ENCODE data around the gene CAMK2D.

Gene CAMK2D

DNA sequence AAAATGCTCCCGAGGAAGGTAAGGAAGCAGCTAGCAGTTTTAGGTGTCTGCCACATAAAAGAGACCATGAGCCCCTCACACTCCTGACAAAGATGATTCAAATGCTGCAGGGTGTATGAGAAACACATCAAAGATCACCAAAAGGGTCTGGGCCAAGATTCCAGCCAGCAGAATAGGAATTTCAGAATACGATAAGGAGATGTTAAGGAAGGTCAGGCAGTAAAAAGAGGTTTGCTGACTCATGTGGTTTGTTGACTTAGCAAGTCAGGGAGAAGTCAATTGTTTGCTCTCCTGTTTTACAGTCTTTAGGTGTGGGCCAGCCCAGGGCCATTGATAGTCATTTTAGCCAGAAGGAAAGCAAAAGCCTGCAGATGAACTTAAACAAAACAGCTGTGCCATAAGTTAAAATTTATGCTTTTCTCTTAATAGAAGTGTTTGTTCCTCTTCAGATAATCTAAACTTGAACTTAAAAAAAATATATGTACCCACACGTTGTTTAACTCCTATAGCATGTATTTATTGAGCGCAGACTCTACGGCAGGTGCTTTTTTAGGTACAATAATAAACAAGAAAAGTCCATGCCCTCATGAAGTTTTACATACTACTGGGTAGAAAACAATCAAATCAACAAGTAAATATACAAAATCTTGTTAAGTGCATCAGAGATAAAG is 115.6 kb downstream of the CAMK2D start:
- H3K27me3 ChIP-seq (ENCODE audit: control insufficient read depth, insufficient read depth, low read length): no peaks in the 10 kb centered on the region
- H3K9ac ChIP-seq (ENCODE audit: low read depth, low read length): no peak overlapping the region
- peak overlapping the region; percentile 10 for H3K4me2 ChIP-seq (ENCODE audit: low read length)
- H3K4me3 ChIP-seq (ENCODE audit: low read length): no peak overlapping the region
- H3K36me3 ChIP-seq (ENCODE audit: insufficient read depth, low read length): no peaks in the 10 kb centered on the region
- H3K4me1 ChIP-seq (ENCODE audit: control insufficient read depth, insufficient read depth, low read length): peaks cover 16% of the 10 kb centered on the region
- H3K9me3 ChIP-seq (replicated peaks; ENCODE audit: low read length): no peaks in the 10 kb centered on the region

- Histone ChIP-seq H3K4me1 (ENCODE audit: control insufficient read depth, insufficient read depth, low read length) (peaks cover 16% of the 10 kb centered on the region), H3K36me3 (ENCODE audit: insufficient read depth, low read length) (no peaks in the 10 kb centered on the region)
These were observed 116.2 kb downstream of the CAMK2D start for GRCh38 chr4:113645288-113645687.

DNA sequence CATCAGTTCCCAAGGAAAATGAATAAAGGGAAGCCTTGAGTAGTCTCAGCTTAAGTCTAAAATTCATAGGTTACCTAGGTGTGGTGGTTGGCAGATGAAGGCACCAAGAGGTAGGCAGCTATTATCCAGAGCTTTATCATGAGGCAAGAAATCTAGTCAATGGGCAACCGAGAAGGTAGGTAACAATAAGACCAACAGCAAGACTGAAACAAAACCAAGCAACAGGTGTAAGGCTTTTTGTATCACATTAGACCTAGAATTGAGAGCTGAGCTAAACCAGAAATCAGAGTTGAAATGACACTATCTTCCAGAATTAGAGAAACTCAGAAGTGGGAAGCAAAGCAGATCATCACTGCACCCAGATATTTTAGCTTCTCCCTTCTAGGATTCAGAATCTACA is 117.1 kb downstream of the CAMK2D start:
- no peaks in the 10 kb centered on the region for H3K27me3 ChIP-seq (ENCODE audit: control insufficient read depth, insufficient read depth, low read length)
- H3K9ac ChIP-seq (ENCODE audit: low read depth, low read length): no peak overlapping the region
- H3K4me2 ChIP-seq (ENCODE audit: low read length): no peak overlapping the region
- no peak overlapping the region for H3K4me3 ChIP-seq (ENCODE audit: low read length)
- peaks cover 16% of the 10 kb centered on the region for H3K4me1 ChIP-seq (ENCODE audit: control insufficient read depth, insufficient read depth, low read length)
- H3K9me3 ChIP-seq (replicated peaks; ENCODE audit: low read length): no peaks in the 10 kb centered on the region
- no peaks in the 10 kb centered on the region for H3K36me3 ChIP-seq (ENCODE audit: insufficient read depth, low read length)

More at GRCh38 chr4:113645288-113645687, 116.2 kb downstream of the CAMK2D start:
- Histone ChIP-seq H3K4me3 (ENCODE audit: low read length) (no peak overlapping the region), H3K27me3 (ENCODE audit: control insufficient read depth, insufficient read depth, low read length) (no peaks in the 10 kb centered on the region), H3K9ac (ENCODE audit: low read depth, low read length) (no peak overlapping the region), H3K9me3 (replicated peaks; ENCODE audit: low read length) (no peaks in the 10 kb centered on the region), H3K4me2 (ENCODE audit: low read length) (no peak overlapping the region)

GRCh38 chr4:113643505-113643904 is 118.0 kb downstream of the CAMK2D start:
- H3K4me3 ChIP-seq (ENCODE audit: low read length): no peak overlapping the region
- peaks cover 16% of the 10 kb centered on the region for H3K4me1 ChIP-seq (ENCODE audit: control insufficient read depth, insufficient read depth, low read length)
- no peaks in the 10 kb centered on the region for H3K27me3 ChIP-seq (ENCODE audit: control insufficient read depth, insufficient read depth, low read length)
- H3K9ac ChIP-seq (ENCODE audit: low read depth, low read length): no peak overlapping the region
- H3K36me3 ChIP-seq (ENCODE audit: insufficient read depth, low read length): no peaks in the 10 kb centered on the region
- H3K4me2 ChIP-seq (ENCODE audit: low read length): no peak overlapping the region
- H3K9me3 ChIP-seq (replicated peaks; ENCODE audit: low read length): no peaks in the 10 kb centered on the region

DNA sequence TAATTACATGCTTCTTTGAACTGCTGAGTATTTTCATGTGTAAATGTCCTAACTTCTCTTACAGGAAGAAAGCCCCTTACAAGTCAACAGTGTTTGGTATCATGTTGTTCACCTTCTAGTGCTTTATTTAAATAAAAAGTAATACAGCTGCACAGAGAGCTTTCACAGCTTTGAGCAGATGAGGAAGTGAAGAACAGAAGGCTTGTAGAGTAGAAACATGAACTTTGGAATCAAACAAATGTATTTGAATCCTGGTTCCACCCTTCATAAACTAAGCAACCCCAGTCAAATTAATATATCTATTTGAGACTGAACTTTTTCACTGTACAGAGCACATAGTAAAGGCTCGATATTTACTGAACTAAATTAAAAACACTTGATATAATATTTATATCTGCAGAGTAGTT is 120.5 kb downstream of the CAMK2D start:
- no peak overlapping the region for H3K4me3 ChIP-seq (ENCODE audit: low read length)
- no peaks in the 10 kb centered on the region for H3K9me3 ChIP-seq (replicated peaks; ENCODE audit: low read length)
- no peaks in the 10 kb centered on the region for H3K27me3 ChIP-seq (ENCODE audit: control insufficient read depth, insufficient read depth, low read length)
- H3K36me3 ChIP-seq (ENCODE audit: insufficient read depth, low read length): no peaks in the 10 kb centered on the region
- H3K4me1 ChIP-seq (ENCODE audit: control insufficient read depth, insufficient read depth, low read length): peaks cover 23% of the 10 kb centered on the region
- H3K9ac ChIP-seq (ENCODE audit: low read depth, low read length): no peak overlapping the region
- H3K4me2 ChIP-seq (ENCODE audit: low read length): no peak overlapping the region

GRCh38 chr4:113639326-113639725 is 122.2 kb downstream of the CAMK2D start:
- no peaks in the 10 kb centered on the region for H3K36me3 ChIP-seq (ENCODE audit: insufficient read depth, low read length)
- H3K4me3 ChIP-seq (ENCODE audit: low read length): no peak overlapping the region
- H3K9ac ChIP-seq (ENCODE audit: low read depth, low read length): no peak overlapping the region
- peaks cover 32% of the 10 kb centered on the region for H3K4me1 ChIP-seq (ENCODE audit: control insufficient read depth, insufficient read depth, low read length)
- H3K9me3 ChIP-seq (replicated peaks; ENCODE audit: low read length): no peaks in the 10 kb centered on the region
- H3K4me2 ChIP-seq (ENCODE audit: low read length): no peak overlapping the region
- no peaks in the 10 kb centered on the region for H3K27me3 ChIP-seq (ENCODE audit: control insufficient read depth, insufficient read depth, low read length)

GRCh38 chr4:113638562-113638832 is 123.0 kb downstream of the CAMK2D start:
- Histone ChIP-seq H3K9ac (ENCODE audit: low read depth, low read length) (no peak overlapping the region), H3K4me2 (ENCODE audit: low read length) (no peak overlapping the region), H3K4me1 (ENCODE audit: control insufficient read depth, insufficient read depth, low read length) (peaks cover 36% of the 10 kb centered on the region), H3K36me3 (ENCODE audit: insufficient read depth, low read length) (no peaks in the 10 kb centered on the region), H3K27me3 (ENCODE audit: control insufficient read depth, insufficient read depth, low read length) (no peaks in the 10 kb centered on the region), H3K4me3 (ENCODE audit: low read length) (no peak overlapping the region), H3K9me3 (replicated peaks; ENCODE audit: low read length) (no peaks in the 10 kb centered on the region)

DNA sequence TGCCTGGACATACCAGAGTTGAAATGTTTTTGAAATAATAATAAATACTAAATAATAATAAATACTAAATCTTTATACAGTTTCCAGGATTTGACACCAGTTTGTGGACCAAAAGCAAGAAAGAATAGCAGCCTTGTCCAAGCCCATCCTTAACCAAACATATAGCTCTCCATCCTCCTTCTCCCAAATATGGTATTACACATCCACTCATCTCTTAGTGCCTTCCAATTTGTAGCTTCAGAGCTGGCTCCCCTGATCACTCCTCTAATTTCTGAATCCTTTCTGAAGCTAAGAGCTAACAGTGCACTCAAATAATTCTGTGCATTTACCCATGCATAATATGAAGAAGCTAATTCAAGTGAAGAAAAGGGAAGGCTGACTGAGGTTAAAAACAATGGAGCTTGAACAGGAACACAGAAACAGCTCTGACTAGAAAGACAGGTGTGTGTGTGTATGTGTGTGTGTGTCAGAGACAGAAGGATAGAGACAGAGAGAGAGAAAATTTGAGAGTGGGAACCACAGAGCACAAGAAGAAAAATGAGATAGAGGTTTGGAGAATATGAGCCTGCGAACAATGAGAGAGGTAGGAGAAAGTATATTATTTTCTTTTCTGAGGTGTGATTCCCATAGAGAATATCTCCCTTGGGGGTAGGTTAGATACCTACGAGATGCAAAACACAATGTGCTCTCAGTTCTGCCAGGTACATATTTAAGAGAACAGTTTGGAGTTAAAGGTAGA is 123.5 kb downstream of the CAMK2D start:
- Histone ChIP-seq H3K4me3 (ENCODE audit: low read length) (no peak overlapping the region), H3K9me3 (replicated peaks; ENCODE audit: low read length) (no peaks in the 10 kb centered on the region), H3K4me2 (ENCODE audit: low read length) (no peak overlapping the region), H3K27me3 (ENCODE audit: control insufficient read depth, insufficient read depth, low read length) (no peaks in the 10 kb centered on the region), H3K4me1 (ENCODE audit: control insufficient read depth, insufficient read depth, low read length) (peaks cover 36% of the 10 kb centered on the region), H3K9ac (ENCODE audit: low read depth, low read length) (no peak overlapping the region), H3K36me3 (ENCODE audit: insufficient read depth, low read length) (no peaks in the 10 kb centered on the region)

GRCh38 chr4:113637363-113637762 is 124.2 kb downstream of the CAMK2D start:
- no peak overlapping the region for H3K4me3 ChIP-seq (ENCODE audit: low read length)
- H3K4me1 ChIP-seq (ENCODE audit: control insufficient read depth, insufficient read depth, low read length): peaks cover 36% of the 10 kb centered on the region
- no peaks in the 10 kb centered on the region for H3K27me3 ChIP-seq (ENCODE audit: control insufficient read depth, insufficient read depth, low read length)
- no peaks in the 10 kb centered on the region for H3K9me3 ChIP-seq (replicated peaks; ENCODE audit: low read length)
- no peak overlapping the region for H3K4me2 ChIP-seq (ENCODE audit: low read length)
- no peak overlapping the region for H3K9ac ChIP-seq (ENCODE audit: low read depth, low read length)
- H3K36me3 ChIP-seq (ENCODE audit: insufficient read depth, low read length): no peaks in the 10 kb centered on the region

GRCh38 chr4:113636877-113637276 is 124.7 kb downstream of the CAMK2D start:
- Histone ChIP-seq H3K9ac (ENCODE audit: low read depth, low read length) (no peak overlapping the region), H3K4me1 (ENCODE audit: control insufficient read depth, insufficient read depth, low read length) (peaks cover 36% of the 10 kb centered on the region), H3K36me3 (ENCODE audit: insufficient read depth, low read length) (no peaks in the 10 kb centered on the region), H3K4me3 (ENCODE audit: low read length) (no peak overlapping the region), H3K4me2 (ENCODE audit: low read length) (no peak overlapping the region), H3K9me3 (replicated peaks; ENCODE audit: low read length) (no peaks in the 10 kb centered on the region), H3K27me3 (ENCODE audit: control insufficient read depth, insufficient read depth, low read length) (no peaks in the 10 kb centered on the region)

DNA sequence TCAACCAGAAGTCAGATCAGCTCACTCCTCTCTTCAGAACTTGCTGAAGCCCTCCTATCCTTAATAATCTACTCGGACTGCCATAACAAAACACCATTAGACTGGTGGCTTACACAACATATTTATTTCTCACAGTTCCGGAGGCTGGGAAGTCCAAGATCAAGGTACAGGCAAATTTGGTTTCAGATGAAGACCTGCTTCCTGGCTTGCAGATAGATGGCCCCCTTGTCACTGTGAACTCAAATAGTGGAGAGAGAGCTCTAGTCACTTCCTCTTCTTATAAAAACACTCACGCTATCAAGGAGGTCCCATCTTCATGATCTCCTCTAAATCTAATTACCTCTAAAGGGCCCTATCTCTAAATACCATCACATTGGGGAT is 125.1 kb downstream of the CAMK2D start:
- H3K4me2 ChIP-seq (ENCODE audit: low read length): no peak overlapping the region
- H3K9ac ChIP-seq (ENCODE audit: low read depth, low read length): no peak overlapping the region
- H3K27me3 ChIP-seq (ENCODE audit: control insufficient read depth, insufficient read depth, low read length): no peaks in the 10 kb centered on the region
- no peak overlapping the region for H3K4me3 ChIP-seq (ENCODE audit: low read length)
- H3K36me3 ChIP-seq (ENCODE audit: insufficient read depth, low read length): no peaks in the 10 kb centered on the region
- no peaks in the 10 kb centered on the region for H3K9me3 ChIP-seq (replicated peaks; ENCODE audit: low read length)
- peaks cover 36% of the 10 kb centered on the region for H3K4me1 ChIP-seq (ENCODE audit: control insufficient read depth, insufficient read depth, low read length)
